Activated B cell treated with CpG ODN at 0.5 μM for 24 hours (primary cell): Measurements from ENCODE around the gene TTLL3. TPM values are rescaled to one million over a fixed set of nuclear protein-coding genes. Genes with fewer than 3 reads are reported as not detected.

Experiments
- ATAC-seq: fragments of 200-7000 bp; cut with Tn5 transposase; one replicate; pipeline ENCODE4 v1.10.0; 2021; ENCODE audit warnings: low read depth, mild to moderate bottlenecking, moderate library complexity
- CTCF ChIA-PET: fragments of 350-600 bp; sonication (Branson Sonifier 250); formaldehyde crosslinking; loops from one replicate; lab custom pipeline; 2021; ENCODE audit warnings: antibody characterized with exemption; lab: Charles Lee
- POLR2A ChIA-PET: fragments of 350-600 bp; sonication (Branson Sonifier 250); formaldehyde crosslinking; loops from one replicate; lab custom pipeline; 2021; ENCODE audit warnings: antibody characterized with exemption; lab: Charles Lee
- DNase-seq: peaks from one replicate; pipeline ENCODE4 v3.0.0; 2022
- H3K27ac Mint-ChIP-seq: one replicate; pipeline ENCODE4 v1.8.0; 2020; ENCODE audit warnings: mixed read lengths
- H3K27me3 Mint-ChIP-seq: one replicate; pipeline ENCODE4 v1.8.0; 2021; ENCODE audit warnings: mixed read lengths
- H3K36me3 Mint-ChIP-seq: one replicate; pipeline ENCODE4 v1.8.0; 2021; ENCODE audit warnings: low read depth, mixed read lengths
- H3K4me1 Mint-ChIP-seq: one replicate; pipeline ENCODE4 v1.8.0; 2021; ENCODE audit warnings: mixed read lengths
- H3K4me3 Mint-ChIP-seq: one replicate; pipeline ENCODE4 v1.8.0; 2020; ENCODE audit warnings: mild to moderate bottlenecking, mixed read lengths
- H3K9me3 Mint-ChIP-seq: one replicate; pipeline ENCODE4 v1.8.0; 2020; ENCODE audit warnings: mixed read lengths
- CTCF ChIP-seq: fragments of 200-600 bp; IDR thresholded peaks from one replicate; pipeline ENCODE4 v1.8.0; 2022; ENCODE audit warnings: antibody characterized with exemption, mild to moderate bottlenecking
- intact Hi-C: fragments of 100-400 bp; cut with micrococcal nuclease; formaldehyde crosslinking; loops from one replicate; pipeline ENCODE4 v1.15.1; 2024
- total RNA-seq: library from RNA; stranded (reverse); gene quantifications from 2 replicates; pipeline ENCODE4 v1.2.3, GENCODE V29; 2022

TTLL3 gene
- total RNA-seq, 1 donor from 2014 or later = 61.9 TPM

- peaks cover 58% of the 10 kb centered on the region for H3K4me1 Mint-ChIP-seq
- ATAC-seq = no peak
These were observed 29.2 kb upstream of the TTLL3 start for GRCh38 chr3:9780910-9781309.

GRCh38 chr3:9781551-9781950 lies 28.5 kb upstream of the TTLL3 start:
- intact Hi-C loops = loop anchor here (2.0 kb wide), 1 partner anchor 15 kb away; no protein-coding TSS in a partner anchor

More at GRCh38 chr3:9780910-9781309, 29.2 kb upstream of the TTLL3 start:
- peak overlapping the region; percentile 32 for H3K4me3 Mint-ChIP-seq
- H3K36me3 Mint-ChIP-seq = peaks cover 30% of the 10 kb centered on the region
- no peak for DNase-seq
- H3K27ac Mint-ChIP-seq = peak overlapping the region; percentile 88
- no peak for TF ChIP-seq CTCF
- no peaks in the 10 kb centered on the region for H3K27me3 Mint-ChIP-seq
- intact Hi-C loops = loop anchor here (1.0 to 2.0 kb wide), 2 partner anchors 11 to 14 kb away; partner anchors contain the start of gene TADA3
- no peaks in the 10 kb centered on the region for H3K9me3 Mint-ChIP-seq
- ChIA-PET CTCF (interaction anchor here (1.5 to 2.6 kb wide), 4 partner anchors 9 to 27 kb away, joined by 3 to 8 read pairs (median 4); partner anchors contain the start of gene ARPC4), POLR2A (interaction anchor here (1.0 to 5.6 kb wide), 7 partner anchors 9 to 152 kb away, joined by 3 to 133 read pairs (median 6); partner anchors contain the start of genes ARPC4, CAMK1, CRELD1 and OGG1)

GRCh38 chr3:9781978-9782603 lies 28.0 kb upstream of the TTLL3 start:
- CTCF ChIA-PET = interaction anchor here (0.6 to 2.6 kb wide), 16 partner anchors 9 to 441 kb away, joined by 3 to 8 read pairs (median 4); partner anchors contain the start of genes ARPC4 and CRELD1
- TF ChIP-seq CTCF = no peak
- intact Hi-C loops = loop anchor here (1.0 to 2.0 kb wide), 2 partner anchors 15 to 244 kb away; partner anchors contain the start of gene FANCD2
- Mint-ChIP-seq H3K4me3 (no peak overlapping the region), H3K27ac (peak overlapping the region; percentile 83), H3K27me3 (no peaks in the 10 kb centered on the region), H3K9me3 (no peaks in the 10 kb centered on the region), H3K4me1 (peaks cover 56% of the 10 kb centered on the region), H3K36me3 (peaks cover 42% of the 10 kb centered on the region)
- DNase-seq (no peak), ATAC-seq (no peak)
- POLR2A ChIA-PET = interaction anchor here (0.6 to 5.6 kb wide), 12 partner anchors 8 to 244 kb away, joined by 3 to 133 read pairs (median 4); partner anchors contain the start of genes ARPC4, BRPF1, CAMK1 and EMC3

More at GRCh38 chr3:9781551-9781950, 28.5 kb upstream of the TTLL3 start:
- H3K27me3 Mint-ChIP-seq = no peaks in the 10 kb centered on the region
- peaks cover 56% of the 10 kb centered on the region for H3K4me1 Mint-ChIP-seq
- TF ChIP-seq CTCF = no peak
- peak overlapping the region; percentile 83 for H3K27ac Mint-ChIP-seq
- CTCF ChIA-PET = interaction anchor here (0.6 to 2.6 kb wide), 13 partner anchors 9 to 206 kb away, joined by 3 to 8 read pairs (median 4); partner anchors contain the start of genes ARPC4 and CRELD1
- H3K9me3 Mint-ChIP-seq = no peaks in the 10 kb centered on the region
- POLR2A ChIA-PET = interaction anchor here (0.6 to 5.6 kb wide), 11 partner anchors 8 to 205 kb away, joined by 3 to 133 read pairs (median 4); partner anchors contain the start of genes ARPC4, BRPF1, CAMK1 and EMC3
- ATAC-seq (no peak), DNase-seq (no peak)
- no peak overlapping the region for H3K4me3 Mint-ChIP-seq
- peaks cover 36% of the 10 kb centered on the region for H3K36me3 Mint-ChIP-seq

GRCh38 chr3:9782770-9783169 lies 27.3 kb upstream of the TTLL3 start:
- CTCF ChIA-PET = interaction anchor here (0.6 to 2.6 kb wide), 13 partner anchors 8 to 441 kb away, joined by 3 to 8 read pairs (median 4); partner anchors contain the start of genes ARPC4 and CRELD1
- peaks cover 53% of the 10 kb centered on the region for H3K4me1 Mint-ChIP-seq
- ATAC-seq (peak; percentile 21), DNase-seq (no peak)
- no peaks in the 10 kb centered on the region for H3K9me3 Mint-ChIP-seq
- peaks cover 48% of the 10 kb centered on the region for H3K36me3 Mint-ChIP-seq
- peak overlapping the region; percentile 83 for H3K27ac Mint-ChIP-seq
- H3K4me3 Mint-ChIP-seq = no peak overlapping the region
- intact Hi-C loops = loop anchor here (1.0 kb wide), 1 partner anchor 244 kb away; the partner anchor contains the start of gene FANCD2
- POLR2A ChIA-PET = interaction anchor here (0.7 to 5.6 kb wide), 8 partner anchors 11 to 243 kb away, joined by 3 to 133 read pairs (median 5); partner anchors contain the start of genes ARPC4, CAMK1, FANCD2 and OGG1
- H3K27me3 Mint-ChIP-seq = no peaks in the 10 kb centered on the region
- no peak for TF ChIP-seq CTCF
